Neuronal stem cell (in vitro differentiated cells): ENCODE measurements around the gene PRR23E. TPM values are rescaled to one million over a fixed set of nuclear protein-coding genes. Genes with fewer than 3 reads are reported as not detected.

Experiments
- DNase-seq: peaks from one replicate; pipeline ENCODE4 v3.0.0-alpha.2; 2013; ENCODE audit warnings: low spot score
- H2AFZ ChIP-seq: one replicate; pipeline ENCODE4 v1.6.1; 2013; ENCODE audit warnings: mild to moderate bottlenecking, low read length, inconsistent platforms
- H2AK5ac ChIP-seq: 2 replicates; pipeline ENCODE4 v1.6.1; 2013; ENCODE audit warnings: low read depth, mild to moderate bottlenecking, inconsistent platforms, low read length, moderate library complexity, mixed read lengths
- H2BK120ac ChIP-seq: 2 replicates; pipeline ENCODE4 v1.6.1; 2013; ENCODE audit warnings: low read depth, mild to moderate bottlenecking, inconsistent platforms, low read length, moderate library complexity, mixed read lengths
- H2BK12ac ChIP-seq: one replicate; pipeline ENCODE4 v1.6.1; 2013; ENCODE audit warnings: low read length, inconsistent platforms
- H2BK15ac ChIP-seq: 2 replicates; pipeline ENCODE4 v1.6.1; 2013; ENCODE audit warnings: mild to moderate bottlenecking, low read length, inconsistent platforms, mixed read lengths
- H2BK5ac ChIP-seq: one replicate; pipeline ENCODE4 v1.6.1; 2013; ENCODE audit warnings: inconsistent platforms, mild to moderate bottlenecking, low read length, moderate library complexity
- H3K14ac ChIP-seq: one replicate; pipeline ENCODE4 v1.6.1; 2013; ENCODE audit warnings: low read length, inconsistent platforms
- H3K18ac ChIP-seq: 2 replicates; pipeline ENCODE4 v1.6.1; 2013; ENCODE audit warnings: low read length, inconsistent platforms
- H3K23ac ChIP-seq: 2 replicates; pipeline ENCODE4 v1.6.1; 2013; ENCODE audit warnings: low read depth, mild to moderate bottlenecking, mixed read lengths, low read length, inconsistent platforms; ENCODE audit not compliant: poor library complexity
- H3K27ac ChIP-seq: replicated peaks from 3 replicates; pipeline ENCODE4 v1.5.1; 2013; ENCODE audit warnings: low read length, inconsistent platforms
- H3K27me3 ChIP-seq, 3 experiments: 2 replicates each; pipeline ENCODE4 v1.6.1; 2013; ENCODE audit warnings: low read length in 3 of 3, mild to moderate bottlenecking in 2 of 3, inconsistent platforms in 1 of 3, low read depth in 1 of 3, mixed read lengths in 1 of 3, moderate library complexity in 1 of 3; ENCODE audit not compliant: control insufficient read depth in 3 of 3, insufficient read depth in 3 of 3
- H3K36me3 ChIP-seq, 2 donors: replicated peaks in 1 of 2; 2 replicates each; pipeline ENCODE4 v1.6.1; 2013; ENCODE audit warnings: low read length in 2 of 2; ENCODE audit not compliant: control insufficient read depth in 2 of 2, insufficient read depth in 2 of 2
- H3K4ac ChIP-seq: 2 replicates; pipeline ENCODE4 v1.6.1; 2013; ENCODE audit warnings: inconsistent platforms, mild to moderate bottlenecking, low read length, moderate library complexity
- H3K4me1 ChIP-seq, 2 donors: 1 replicate in 1 of 2; 2 replicates in 1 of 2; pipeline ENCODE4 v1.6.1; 2013; ENCODE audit warnings: low read length in 2 of 2, low read depth in 1 of 2; ENCODE audit not compliant: control insufficient read depth in 2 of 2, insufficient read depth in 1 of 2
- H3K4me2 ChIP-seq: one replicate; pipeline ENCODE4 v1.6.1; 2013; ENCODE audit warnings: mild to moderate bottlenecking, low read length, inconsistent platforms; ENCODE audit not compliant: insufficient read depth, poor library complexity, severe bottlenecking
- H3K4me3 ChIP-seq, 2 donors: 2 replicates each; pipeline ENCODE4 v1.5.1; 2013; ENCODE audit warnings: low read length in 2 of 2, mild to moderate bottlenecking in 2 of 2, inconsistent platforms in 1 of 2, moderate library complexity in 1 of 2
- H3K79me1 ChIP-seq: one replicate; pipeline ENCODE4 v1.6.1; 2013; ENCODE audit warnings: low read depth, mild to moderate bottlenecking, inconsistent platforms, low read length, moderate library complexity
- H3K9ac ChIP-seq: one replicate; pipeline ENCODE4 v1.6.1; 2013; ENCODE audit warnings: mild to moderate bottlenecking, low read depth, low read length, inconsistent platforms; ENCODE audit not compliant: poor library complexity
- H3K9me3 ChIP-seq, 2 donors: replicated peaks in 1 of 2; 2 replicates each; pipeline versions ENCODE3 to v1.6.1; 2013; ENCODE audit warnings: low read length in 2 of 2, mild to moderate bottlenecking in 2 of 2, inconsistent platforms in 1 of 2, low read depth in 1 of 2, mixed read lengths in 1 of 2, moderate library complexity in 1 of 2; ENCODE audit not compliant: control insufficient read depth in 2 of 2, insufficient read depth in 1 of 2
- H4K8ac ChIP-seq: one replicate; pipeline ENCODE4 v1.6.1; 2013; ENCODE audit warnings: low read depth, mild to moderate bottlenecking, inconsistent platforms, low read length, moderate library complexity
- H4K91ac ChIP-seq: one replicate; pipeline ENCODE4 v1.6.1; 2013; ENCODE audit warnings: low read length, low read depth, mild to moderate bottlenecking, inconsistent platforms; ENCODE audit not compliant: poor library complexity
- WGBS, 2 donors: extraction: QIAGEN DNeasy Blood & Tissue Kit; methylation state at CpG; one replicate each; pipeline ENCODE4 v1.1.7; 2013; ENCODE audit warnings: missing lambda C conversion rate in 2 of 2, mixed read lengths in 1 of 2; ENCODE audit not compliant: insufficient read length in 2 of 2, insufficient replicate concordance in 1 of 2; ENCODE audit errors: extremely low coverage in 2 of 2; 5-methylcytosine and 5-hydroxymethylcytosine counted together
- polyA plus RNA-seq, 2 experiments: library from polyadenylated mRNA; stranded (reverse); fragments of 200-250 nt; gene quantifications; one replicate each; pipeline ENCODE4 v1.2.3, GENCODE V29; 2013

The PRR23E gene, protein sequence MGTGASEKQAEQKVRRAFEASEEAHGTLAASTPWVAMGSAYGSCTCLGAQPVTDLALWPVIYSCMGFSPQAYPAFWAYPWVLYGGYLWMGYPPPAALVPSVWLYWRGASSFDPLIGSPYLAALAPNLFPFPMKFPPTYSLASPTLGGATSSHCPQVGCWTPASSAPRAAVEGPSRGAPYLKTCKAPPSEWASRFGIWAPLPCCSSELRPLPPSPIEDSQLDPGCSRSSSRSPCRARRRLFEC
- polyA plus RNA-seq (2013, experiment 1 of 2) = not detected
- not detected for polyA plus RNA-seq (2013, experiment 2 of 2)

DNA sequence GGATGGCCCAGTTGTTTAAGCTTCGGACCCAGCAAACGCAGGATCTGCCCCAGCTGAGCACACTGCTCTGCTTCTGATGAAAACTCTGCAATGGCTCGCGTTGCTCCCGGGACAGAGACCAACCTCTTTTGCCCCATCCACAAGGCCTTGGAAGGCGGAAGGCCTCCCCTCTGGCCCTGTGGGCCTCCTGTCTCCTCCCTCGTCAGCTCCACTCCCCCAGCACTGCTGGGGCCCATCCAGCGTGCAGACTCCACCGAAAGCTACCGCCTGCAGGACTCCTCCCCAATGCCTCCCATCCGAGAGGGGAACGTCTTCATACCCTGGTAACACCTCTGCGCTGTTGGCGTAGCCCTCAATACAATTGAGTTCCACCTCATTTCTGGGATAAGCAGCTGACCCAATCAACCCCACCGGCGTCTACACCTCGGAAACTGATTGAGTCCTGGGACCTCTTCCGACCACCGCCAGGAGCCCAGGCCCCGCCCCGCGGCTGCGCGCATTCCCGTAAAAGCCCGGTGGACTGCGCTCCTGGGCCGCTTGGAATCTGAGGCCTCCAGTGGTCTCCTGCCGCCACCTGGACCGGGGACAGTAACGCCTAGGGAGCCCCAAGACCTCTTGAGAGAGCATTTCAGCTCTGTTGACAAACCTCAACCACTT, at the start of gene PRR23E:
TSS of gene PRR23E (plus strand) at position 556 of the 657 bp plus-strand sequence. CDS start 3,555 bp downstream, outside the sequence.
- H4K8ac ChIP-seq = peak within 1 kb of the TSS; percentile 17
- no peak within 1 kb of the TSS for H2BK12ac ChIP-seq
- no peaks in the 10 kb centered on the region for H3K79me1 ChIP-seq
- no peak within 1 kb of the TSS for H3K14ac ChIP-seq
- no peak within 1 kb of the TSS for H3K27ac ChIP-seq
- H3K9me3 ChIP-seq = peaks cover 0 to 5% of the 10 kb centered on the region in 2 donors
- no peak within 1 kb of the TSS for H2BK15ac ChIP-seq
- no peak within 1 kb of the TSS for H2BK5ac ChIP-seq
- no peak within 1 kb of the TSS for H3K9ac ChIP-seq
- H4K91ac ChIP-seq = no peak within 1 kb of the TSS
- no peak within 1 kb of the TSS for H2BK120ac ChIP-seq
- no peak within 1 kb of the TSS for H3K4ac ChIP-seq
- H3K18ac ChIP-seq = peak within 1 kb of the TSS; percentile 51
- H3K4me1 ChIP-seq = peaks cover 0 to 2% of the 10 kb centered on the region in 2 donors
- H3K4me3 ChIP-seq = no peak within 1 kb of the TSS
- H3K27me3 ChIP-seq = peaks cover 0 to under 1% (median 0%) of the 10 kb centered on the region in 3 experiments
- H2AFZ ChIP-seq = no peak within 1 kb of the TSS
- no peak within 1 kb of the TSS for H3K23ac ChIP-seq
- no peaks in the 10 kb centered on the region for H3K36me3 ChIP-seq
- H3K4me2 ChIP-seq = no peak within 1 kb of the TSS
- no peak for DNase-seq
- H2AK5ac ChIP-seq = peak within 1 kb of the TSS; percentile 75
- no CpG with 5 or more reads among the region's 31 CpGs for WGBS, 2 donors

DNA sequence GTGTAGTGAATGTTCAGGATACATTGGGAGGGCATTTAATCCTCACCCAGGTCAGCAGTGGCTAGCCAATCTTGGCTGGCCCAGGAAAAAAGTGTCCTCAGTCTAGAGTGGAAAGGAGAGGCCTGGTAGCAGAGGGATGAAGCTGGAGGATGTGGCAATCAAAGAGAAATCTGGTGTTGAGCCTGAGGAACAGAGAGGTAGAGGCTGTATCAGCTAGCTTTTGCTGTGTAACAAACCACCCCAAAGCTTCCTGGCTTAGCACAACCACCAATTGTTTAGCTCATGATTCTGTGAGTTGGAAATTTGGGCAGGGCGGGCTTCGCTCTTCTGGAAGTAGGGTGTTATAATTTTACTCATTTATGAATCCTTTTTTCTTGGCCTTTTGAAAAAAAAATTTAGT, 49.8 kb upstream of the PRR23E start:
- peaks cover 0 to 3% of the 10 kb centered on the region in 2 donors for H3K9me3 ChIP-seq
- H4K91ac ChIP-seq = no peak overlapping the region
- peaks cover 0 to 8% (median 0%) of the 10 kb centered on the region in 3 experiments for H3K27me3 ChIP-seq
- no peak for DNase-seq
- WGBS, 2 donors = no CpG with 5 or more reads among the region's 2 CpGs
- no peaks in the 10 kb centered on the region for H3K36me3 ChIP-seq
- no peak overlapping the region for H3K18ac ChIP-seq
- no peaks in the 10 kb centered on the region for H3K79me1 ChIP-seq
- H3K23ac ChIP-seq = no peak overlapping the region
- H2BK12ac ChIP-seq = no peak overlapping the region
- no peak overlapping the region for H2AFZ ChIP-seq
- H3K14ac ChIP-seq = no peak overlapping the region
- no peak overlapping the region for H3K4me2 ChIP-seq
- H3K4me1 ChIP-seq = peaks cover 0 to 5% of the 10 kb centered on the region in 2 donors
- no peak overlapping the region for H2BK15ac ChIP-seq
- H3K9ac ChIP-seq = no peak overlapping the region
- H2AK5ac ChIP-seq = no peak overlapping the region
- no peak overlapping the region for H2BK5ac ChIP-seq
- H3K4me3 ChIP-seq = no peak overlapping the region
- H2BK120ac ChIP-seq = no peak overlapping the region
- no peak overlapping the region for H4K8ac ChIP-seq
- no peak overlapping the region for H3K4ac ChIP-seq
- H3K27ac ChIP-seq = no peak overlapping the region

GRCh38 chr3:127144631-127145030, 48.3 kb upstream of the PRR23E start:
- H2AFZ ChIP-seq = no peak overlapping the region
- no peak overlapping the region for H4K91ac ChIP-seq
- H3K4ac ChIP-seq = no peak overlapping the region
- peaks cover 0 to 1% (median 0%) of the 10 kb centered on the region in 3 experiments for H3K27me3 ChIP-seq
- peak overlapping the region; percentile 68 for H2BK5ac ChIP-seq
- no peak overlapping the region for H3K27ac ChIP-seq
- DNase-seq = no peak
- no peak overlapping the region for H3K23ac ChIP-seq
- peak overlapping the region; percentile 31 for H3K9ac ChIP-seq
- peak overlapping the region; percentile 46 for H2BK15ac ChIP-seq
- peak overlapping the region; percentile 24 for H3K18ac ChIP-seq
- H3K4me3 ChIP-seq = no peak overlapping the region
- no peak overlapping the region for H2BK120ac ChIP-seq
- H2BK12ac ChIP-seq = no peak overlapping the region
- no peak overlapping the region for H3K4me2 ChIP-seq
- H3K79me1 ChIP-seq = no peaks in the 10 kb centered on the region
- H3K9me3 ChIP-seq = peaks cover 0 to 3% of the 10 kb centered on the region in 2 donors
- H3K14ac ChIP-seq = peak overlapping the region; percentile 22
- H3K4me1 ChIP-seq = peaks cover 0 to 2% of the 10 kb centered on the region in 2 donors
- H4K8ac ChIP-seq = no peak overlapping the region
- no peaks in the 10 kb centered on the region for H3K36me3 ChIP-seq
- no CpG with 5 or more reads among the region's 6 CpGs for WGBS, 2 donors
- no peak overlapping the region for H2AK5ac ChIP-seq

GRCh38 chr3:127145266-127145665, 47.7 kb upstream of the PRR23E start:
- H3K14ac ChIP-seq = no peak overlapping the region
- H2BK15ac ChIP-seq = peak overlapping the region; percentile 46
- WGBS, 2 donors = no CpG with 5 or more reads among the region's 6 CpGs
- no peak overlapping the region for H3K27ac ChIP-seq
- H3K4ac ChIP-seq = no peak overlapping the region
- H2BK120ac ChIP-seq = no peak overlapping the region
- no peak overlapping the region for H3K4me2 ChIP-seq
- no peak overlapping the region for H3K9ac ChIP-seq
- H3K23ac ChIP-seq = no peak overlapping the region
- no peak overlapping the region for H4K8ac ChIP-seq
- H3K79me1 ChIP-seq = no peaks in the 10 kb centered on the region
- no peak overlapping the region for H3K4me3 ChIP-seq
- H3K9me3 ChIP-seq = peaks cover 0 to 3% of the 10 kb centered on the region in 2 donors
- no peak overlapping the region for H2AFZ ChIP-seq
- H3K18ac ChIP-seq = no peak overlapping the region
- H2AK5ac ChIP-seq = no peak overlapping the region
- no peak overlapping the region for H4K91ac ChIP-seq
- no peak overlapping the region for H2BK5ac ChIP-seq
- peaks cover 0 to 2% of the 10 kb centered on the region in 2 donors for H3K4me1 ChIP-seq
- no peaks in the 10 kb centered on the region for H3K36me3 ChIP-seq
- no peak overlapping the region for H2BK12ac ChIP-seq
- no peaks in the 10 kb centered on the region for H3K27me3 ChIP-seq
- DNase-seq = no peak
